Measurements from ENCODE around the gene GLIS1.

- TF ChIP-seq CTCF (conservative IDR thresholded peaks at IDR 0.05; ENCODE audit: low read length) (no peak), EZH2phosphoT487 (IDR thresholded peaks at IDR 0.05; ENCODE audit: borderline replicate concordance) (no peak)
These were observed 80.3 kb downstream of the GLIS1 start for GRCh38 chr1:53658489-53659230.
